NCI-H2196 (cell line): ENCODE results near the gene CD200R1L.
"Not testable (repeated sequence)": the region's sequence is repeated elsewhere in the genome, so short reads cannot be mapped to it uniquely, and the experiment has no call there.

Experiments used
- DNase-seq: peaks from one replicate; lab custom pipeline; 2025; ENCODE audit not compliant: unreplicated experiment; lab: John Stamatoyannopoulos, UW

The CD200R1L gene

GRCh38 chr3:112846764-112847163 is at the start of gene CD200R1L:
Gene CD200R1L, minus strand, starts transcription at chr3:112846864. Its CDS starts 17,497 bp downstream, at chr3:112829367.
- no peak for DNase-seq

- no peak for DNase-seq
These were observed 47.6 kb upstream of the CD200R1L start for GRCh38 chr3:112894258-112894657.

DNA sequence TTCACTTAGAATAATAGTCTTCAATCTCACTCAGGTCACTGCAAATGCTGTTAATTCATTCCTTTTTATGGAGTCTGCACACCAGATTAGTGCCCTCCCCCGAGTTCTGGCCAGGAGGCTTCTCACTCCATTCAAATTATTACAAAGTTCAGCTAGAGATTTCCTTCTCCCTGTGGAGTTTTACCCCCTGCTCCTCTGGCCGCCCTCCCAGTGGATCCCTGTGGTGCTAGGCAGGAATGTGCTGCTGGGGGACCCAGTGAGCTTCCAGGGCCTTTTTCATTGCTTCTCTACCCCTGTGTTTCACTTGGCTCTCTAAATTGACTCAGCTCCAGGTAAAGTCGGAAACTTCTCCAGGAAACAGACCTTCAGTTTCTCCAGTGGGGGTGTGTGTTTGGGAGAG is 42.7 kb upstream of the CD200R1L start:
- no peak for DNase-seq

- DNase-seq = no peak
These were observed 41.9 kb upstream of the CD200R1L start for GRCh38 chr3:112888381-112889085.

DNA sequence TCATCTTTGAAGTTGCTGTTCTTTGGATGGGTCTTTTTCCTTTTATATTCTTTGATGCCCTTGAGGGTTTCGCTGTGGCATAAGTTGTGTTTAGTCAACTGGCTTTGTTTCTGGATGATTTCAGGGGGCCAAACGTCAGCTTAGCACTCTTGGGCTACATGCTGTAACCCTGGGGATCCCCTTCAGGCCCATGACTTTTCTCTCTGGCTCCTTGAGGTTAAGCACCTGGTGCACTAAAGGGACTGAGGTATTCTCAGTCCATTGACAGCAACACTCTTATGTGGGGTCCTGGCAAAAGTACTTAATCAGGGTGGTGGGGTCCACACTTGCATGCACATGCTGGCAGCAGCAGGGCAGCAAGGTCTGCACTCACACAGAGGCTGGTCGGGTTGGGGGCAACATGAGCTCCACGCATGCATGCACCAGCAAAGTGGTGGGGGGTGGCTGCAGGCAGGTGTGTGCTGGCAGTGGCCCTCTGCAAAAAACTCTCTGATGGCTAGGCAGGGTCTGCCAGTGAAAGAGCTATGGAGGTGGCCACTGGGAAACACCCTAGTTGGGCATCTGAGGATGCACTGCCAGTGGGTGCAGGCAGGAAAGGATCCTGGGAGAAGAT is 38.1 kb upstream of the CD200R1L start:
- no peak for DNase-seq

DNA sequence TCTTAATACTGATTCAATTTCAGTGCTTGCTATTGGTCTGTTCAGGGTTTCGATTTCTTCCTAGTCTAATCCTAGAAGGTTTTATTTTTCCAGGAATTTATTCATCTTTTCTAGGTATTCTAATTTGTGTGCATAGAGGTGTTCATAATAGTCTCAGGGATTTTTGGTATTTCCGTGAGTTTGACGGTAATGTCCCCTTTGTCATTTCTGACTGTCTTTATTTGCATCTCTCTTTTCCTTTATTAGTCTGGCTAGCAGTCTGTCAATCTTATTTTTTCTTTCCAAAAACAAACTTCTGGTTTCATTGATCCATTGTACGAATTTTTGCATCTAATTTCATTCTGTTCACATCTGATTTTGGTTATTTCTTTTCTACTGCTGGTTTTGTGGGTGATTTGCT is 35.2 kb upstream of the CD200R1L start:
- DNase-seq = no peak

DNA sequence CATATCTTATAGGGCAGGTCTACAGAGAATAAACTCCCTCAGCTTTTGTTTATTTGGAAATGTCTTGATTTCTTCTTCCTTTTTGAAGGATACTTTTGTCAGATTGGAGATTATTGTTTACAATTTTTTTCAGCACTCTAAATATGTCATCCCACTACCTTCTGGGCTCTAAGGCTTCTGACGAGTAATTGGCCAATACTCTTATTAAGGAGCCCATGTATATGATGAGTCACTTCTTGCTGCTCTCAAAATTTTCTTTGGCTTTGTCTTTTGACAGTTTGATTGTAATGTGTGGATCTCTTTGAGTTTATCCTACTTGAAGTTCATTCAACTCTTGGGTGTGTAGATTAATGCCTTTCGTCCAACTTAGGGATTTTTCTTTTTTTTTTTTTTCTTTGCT is 28.9 kb upstream of the CD200R1L start:
- no peak for DNase-seq

- DNase-seq = no peak
These were observed 28.1 kb upstream of the CD200R1L start for GRCh38 chr3:112874725-112875124.

DNA sequence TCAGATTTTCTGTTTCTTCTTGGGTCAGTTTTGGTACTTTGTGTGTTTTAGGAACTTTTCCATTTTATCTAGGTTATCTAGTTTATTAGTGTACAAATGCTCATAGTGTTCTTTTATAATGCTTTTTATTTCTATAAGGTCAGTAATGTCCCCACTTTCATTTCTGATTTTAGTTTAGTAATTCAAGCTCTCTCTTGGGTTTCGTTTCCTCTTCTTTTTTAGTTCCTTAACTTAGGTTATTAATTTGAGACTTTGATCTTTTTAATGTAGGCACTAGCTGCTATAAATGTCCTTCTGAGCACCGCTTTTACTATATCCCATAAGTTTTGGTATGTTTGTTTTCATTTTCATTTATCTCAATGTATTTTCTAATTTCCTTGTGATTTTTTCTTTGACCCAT is 27.0 kb upstream of the CD200R1L start:
- no peak for DNase-seq

DNA sequence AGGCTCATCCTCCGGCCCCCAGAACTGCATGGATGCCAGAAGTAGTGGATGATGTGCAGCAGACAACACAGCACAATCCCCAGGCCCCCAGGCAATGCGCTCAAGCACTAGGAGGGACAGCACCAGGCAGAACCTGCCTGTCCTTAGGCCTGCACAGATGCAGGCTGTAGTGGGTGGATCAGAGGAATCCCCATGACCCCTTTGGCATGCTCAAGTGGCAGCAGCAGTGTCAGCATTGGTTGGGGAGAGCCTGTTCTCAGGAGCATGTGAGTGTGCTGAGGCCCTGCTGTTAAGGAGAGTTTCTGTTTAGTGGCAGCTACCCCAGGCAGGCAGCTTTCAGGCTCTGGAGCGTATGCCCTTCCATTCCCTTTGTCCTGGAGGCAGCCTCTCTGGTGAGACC is 25.1 kb upstream of the CD200R1L start:
- no peak for DNase-seq

GRCh38 chr3:112865757-112866156 is 19.1 kb upstream of the CD200R1L start:
- DNase-seq = no peak

DNA sequence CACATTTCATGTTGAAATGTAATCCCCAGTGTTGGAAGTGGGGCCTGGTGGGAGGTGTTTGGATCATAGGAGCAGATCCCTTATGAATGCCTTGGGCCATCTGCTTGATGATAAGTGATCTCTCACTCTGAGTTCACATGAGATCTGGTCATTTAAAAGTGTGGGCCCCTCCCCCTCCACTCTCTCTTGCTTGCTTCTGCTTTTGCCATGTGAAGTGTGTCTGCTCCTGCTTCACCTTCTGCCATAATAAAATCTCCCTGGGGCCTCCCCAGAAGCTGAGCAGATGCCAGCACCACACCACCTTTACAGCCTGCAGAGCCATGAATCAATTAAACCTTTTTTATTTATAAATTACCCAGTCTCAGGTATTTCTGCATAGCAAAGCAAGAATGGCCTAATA is 14.2 kb upstream of the CD200R1L start:
- DNase-seq = no peak

DNA sequence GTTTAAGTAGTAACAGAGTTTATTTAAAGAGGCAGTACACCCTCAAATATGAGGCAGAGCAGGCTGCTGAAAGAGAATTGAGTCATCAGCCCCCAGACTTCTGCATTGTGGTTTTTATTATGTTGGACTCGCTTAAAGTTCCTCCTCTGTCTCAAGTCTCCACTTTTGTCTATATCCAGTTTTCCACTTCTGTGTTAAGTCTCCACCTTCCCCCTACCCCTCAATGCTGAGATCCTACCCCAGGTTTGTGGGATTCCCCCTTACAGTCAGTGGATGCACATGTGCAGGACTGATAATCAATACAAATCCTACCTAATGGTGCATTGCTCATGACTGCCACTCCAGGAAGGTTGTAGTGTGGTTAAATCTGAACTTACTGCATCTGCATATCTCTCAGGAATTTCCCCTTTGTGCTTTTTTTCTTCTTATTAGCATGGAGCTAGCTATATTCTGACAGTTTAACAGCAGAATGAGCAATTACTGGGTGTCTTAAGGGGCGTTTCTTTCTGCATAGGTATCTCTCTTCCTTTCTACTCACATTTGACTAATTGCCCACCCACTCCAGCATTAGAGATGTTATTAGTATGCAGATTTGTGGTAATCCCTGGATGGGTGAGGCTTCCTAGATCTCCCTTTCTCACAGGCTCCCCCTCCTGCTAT is 11.9 kb upstream of the CD200R1L start:
- DNase-seq = no peak

- DNase-seq = no peak
These were observed 10.9 kb upstream of the CD200R1L start for GRCh38 chr3:112857526-112857925.

DNA sequence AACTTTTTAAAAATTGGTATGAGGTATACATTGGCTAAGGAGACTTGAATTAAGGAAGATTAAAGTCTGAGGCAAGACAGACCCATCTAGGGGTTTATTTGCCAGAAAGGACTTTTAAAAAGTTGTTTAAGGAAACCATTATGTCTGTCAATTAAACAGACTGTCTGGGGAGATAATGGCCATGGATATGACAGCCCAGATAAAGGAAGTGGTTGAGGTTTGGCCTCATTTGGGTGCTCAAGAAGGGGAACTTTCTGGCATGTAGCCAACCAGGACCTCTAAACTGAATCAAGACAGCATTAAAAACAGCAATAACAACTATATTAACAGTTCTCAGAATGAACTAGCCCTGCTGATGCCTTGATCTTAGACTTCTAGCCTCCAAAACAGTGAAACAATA is 9.9 kb upstream of the CD200R1L start:
- no peak for DNase-seq

DNA sequence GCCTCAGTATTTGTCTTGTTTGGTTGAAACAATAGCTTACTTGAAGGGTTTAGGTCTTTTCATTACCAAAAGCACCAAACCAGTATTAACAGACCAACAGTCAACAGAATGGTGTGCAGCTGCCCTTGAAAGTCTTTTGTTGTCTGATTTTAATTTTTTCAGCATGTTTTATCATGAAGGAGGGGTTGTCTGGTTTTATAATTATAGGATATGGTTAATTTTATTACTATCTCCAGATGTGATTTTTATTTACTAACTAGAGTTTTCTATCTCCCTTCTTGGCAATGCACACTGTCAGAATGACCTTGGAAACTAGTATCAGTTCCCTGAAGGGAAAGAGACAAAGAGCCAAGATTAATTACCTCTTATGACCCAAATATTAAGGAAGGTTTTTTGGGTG is 9.2 kb upstream of the CD200R1L start:
- no peak for DNase-seq

DNA sequence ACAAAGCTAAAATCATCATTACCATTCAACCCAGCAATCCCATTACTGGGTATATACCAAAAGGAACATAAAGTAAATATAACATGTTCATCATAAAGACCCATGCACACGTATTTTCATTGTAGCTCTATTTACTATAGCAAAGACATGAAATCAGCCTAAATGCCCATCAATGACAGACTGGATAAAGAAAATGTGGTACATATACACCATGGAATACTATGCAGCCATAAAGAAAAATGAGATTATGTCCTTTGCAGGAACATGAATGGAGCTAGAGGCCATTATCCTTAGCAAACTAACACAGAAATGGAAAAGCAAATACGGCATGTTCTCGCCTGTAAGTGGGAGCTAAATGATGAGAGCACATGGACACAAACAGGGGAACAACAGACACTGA is 8.4 kb upstream of the CD200R1L start:
- not testable (repeated sequence) for DNase-seq

GRCh38 chr3:112848196-112848595 is 1.5 kb upstream of the CD200R1L start:
- DNase-seq = no peak

GRCh38 chr3:112847692-112848091 is 1.0 kb upstream of the CD200R1L start:
- DNase-seq = no peak

GRCh38 chr3:112845772-112846171 is 892 bp downstream of the CD200R1L start:
- no peak for DNase-seq

DNA sequence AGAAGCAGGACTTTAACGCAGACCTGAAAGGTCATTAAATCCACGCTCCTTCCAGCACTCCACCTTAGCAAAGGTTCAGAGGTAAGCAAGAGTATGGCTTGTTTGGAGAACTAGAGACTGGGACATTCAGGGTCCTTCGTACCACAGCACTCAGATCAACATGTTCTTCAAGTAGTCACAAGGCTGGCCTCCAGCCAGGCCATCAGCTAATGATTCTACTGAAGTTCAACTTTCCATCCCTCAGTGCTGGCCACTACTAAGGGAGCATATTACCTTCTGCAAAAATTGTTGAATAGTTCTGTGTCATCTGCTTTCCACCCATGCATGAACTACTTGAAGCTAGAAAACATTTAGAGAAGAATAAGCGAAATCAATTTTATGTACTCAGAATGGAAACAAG is 17.6 kb downstream of the CD200R1L start:
- no peak for DNase-seq
